Hypothalamus (tissue), 51 donors: ENCODE results near the gene CNIH2.
A peak's percentile ranks its signal among the peaks of the same experiment; 100 is the strongest.
"Not testable (repeated sequence)": the region's sequence is repeated elsewhere in the genome, so short reads cannot be mapped to it uniquely, and the experiment has no call there.

ENCODE experiments used
- DNase-seq, 51 donors: peaks; one replicate each; lab custom pipeline; 2025; lab: John Stamatoyannopoulos, UW

Gene CNIH2

DNA sequence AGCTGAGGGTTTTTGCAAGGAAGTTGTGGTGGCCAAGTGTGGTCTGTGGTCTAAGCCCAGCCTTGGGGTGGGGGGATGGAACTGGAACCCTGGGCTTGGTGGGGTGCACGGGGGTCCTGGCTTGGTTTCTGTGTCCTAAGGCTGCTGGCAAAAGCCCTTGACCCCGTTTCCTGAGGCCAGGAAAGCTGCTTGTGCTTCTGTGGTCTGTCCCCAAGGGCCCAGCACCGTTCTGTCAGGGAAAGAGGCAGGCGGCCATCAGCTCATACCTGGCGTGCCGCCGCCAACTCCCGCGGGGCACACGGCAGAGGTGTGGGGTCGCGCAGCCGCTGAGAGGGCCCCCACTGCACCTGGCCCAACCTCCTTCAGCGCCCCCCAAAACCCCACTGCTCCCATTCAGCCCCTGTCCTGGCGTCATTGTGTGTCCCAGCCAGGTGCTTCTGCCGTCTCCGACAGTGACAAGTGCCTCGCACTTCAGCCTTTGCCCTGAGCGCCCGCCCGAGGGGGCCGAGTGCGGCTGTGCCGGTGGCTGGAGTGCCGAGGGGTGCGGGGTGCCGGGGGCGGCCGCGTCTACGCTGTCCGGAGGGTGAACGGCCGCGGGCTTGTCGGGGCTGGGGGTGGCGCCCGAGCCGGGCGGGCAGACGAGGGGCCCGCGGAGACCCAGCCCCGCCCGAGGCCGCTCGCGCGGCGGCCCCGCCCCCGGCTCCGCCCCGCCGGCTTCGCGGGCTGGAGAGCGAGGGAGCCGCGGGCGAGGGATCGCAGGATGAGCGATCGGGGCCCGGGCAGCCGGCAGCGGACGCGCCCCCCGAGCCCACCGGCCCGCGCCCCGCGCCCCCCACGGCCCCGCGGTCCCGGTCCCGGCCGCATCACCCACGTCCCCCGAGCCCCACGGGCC lies at the start of gene CNIH2:
CNIH2 (plus strand) TSS at position 705 of the 892 bp plus-strand sequence. CDS start 282 bp downstream, outside the sequence.
- peak in 8 of 51 donors; percentile 27 to 59 (median 30) for DNase-seq

DNA sequence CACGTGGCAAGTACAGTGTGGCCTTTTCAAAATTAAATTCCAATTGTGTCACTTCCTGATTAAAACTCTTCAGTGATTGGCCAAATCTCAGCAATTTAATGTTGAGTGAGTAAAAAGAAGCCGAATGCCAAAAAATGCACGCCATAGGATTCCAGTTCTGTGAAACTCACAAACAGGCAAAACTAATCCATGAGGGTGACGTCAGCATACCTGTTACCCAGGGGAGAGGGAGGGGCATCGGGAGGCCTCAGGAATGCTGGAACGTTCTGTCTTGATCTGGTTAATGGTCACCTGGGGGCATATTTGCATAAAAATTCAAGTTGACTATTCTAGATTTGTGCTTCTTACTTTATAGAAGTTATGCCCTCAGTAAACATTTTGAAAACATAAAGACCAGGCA lies 49.5 kb upstream of the CNIH2 start:
- DNase-seq: no peak

GRCh38 chr11:66230156-66230555 lies 47.8 kb upstream of the CNIH2 start:
- no peak for DNase-seq

GRCh38 chr11:66230978-66231377 lies 47.0 kb upstream of the CNIH2 start:
- no peak for DNase-seq

DNA sequence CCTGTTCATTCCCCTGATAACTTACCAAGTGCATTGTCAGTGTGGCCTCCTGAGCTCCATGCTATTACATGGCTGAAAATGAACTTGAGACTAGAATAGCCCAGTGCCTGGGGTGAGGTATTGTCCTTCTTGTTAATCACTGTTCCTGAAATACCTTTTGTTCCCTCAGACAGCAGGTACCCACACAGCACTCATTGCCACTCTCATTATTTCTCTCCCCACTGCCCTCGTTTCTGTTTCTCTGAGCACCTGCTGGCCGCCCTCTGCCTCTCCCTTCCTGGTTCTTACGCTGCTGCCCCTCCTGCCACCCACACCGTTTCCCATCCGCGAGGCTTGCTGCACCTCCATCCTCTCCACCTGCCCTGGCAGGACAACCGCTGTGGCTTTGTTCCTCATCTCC lies 46.4 kb upstream of the CNIH2 start:
- DNase-seq: no peak

GRCh38 chr11:66232769-66233168 lies 45.2 kb upstream of the CNIH2 start:
- no peak for DNase-seq

DNA sequence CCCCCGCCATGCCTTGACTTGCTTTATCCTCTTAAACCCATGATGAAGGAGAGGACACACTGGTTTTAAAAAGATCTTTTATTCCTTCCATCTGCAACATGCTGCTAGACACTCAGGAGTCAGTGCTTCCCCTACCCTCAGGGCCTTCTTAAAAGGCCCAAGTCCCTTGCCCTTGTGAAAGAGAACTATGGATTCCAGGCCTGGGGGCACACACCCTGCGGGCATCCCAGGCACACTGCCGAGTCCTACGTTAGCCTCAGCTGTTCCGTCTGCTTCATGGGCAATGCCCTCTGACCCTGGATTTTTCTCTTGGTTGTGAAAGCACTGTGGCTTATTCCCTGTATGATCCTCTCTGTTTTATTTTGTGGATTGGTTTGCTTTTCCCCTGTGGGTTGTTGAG lies 44.7 kb upstream of the CNIH2 start:
- DNase-seq: no peak

- DNase-seq: no peak
Observed at GRCh38 chr11:66235141-66235540, 42.8 kb upstream of the CNIH2 start.

- no peak for DNase-seq
Observed at GRCh38 chr11:66237867-66238266, 40.1 kb upstream of the CNIH2 start.

GRCh38 chr11:66238786-66239413 lies 39.1 kb upstream of the CNIH2 start:
- no peak for DNase-seq

DNA sequence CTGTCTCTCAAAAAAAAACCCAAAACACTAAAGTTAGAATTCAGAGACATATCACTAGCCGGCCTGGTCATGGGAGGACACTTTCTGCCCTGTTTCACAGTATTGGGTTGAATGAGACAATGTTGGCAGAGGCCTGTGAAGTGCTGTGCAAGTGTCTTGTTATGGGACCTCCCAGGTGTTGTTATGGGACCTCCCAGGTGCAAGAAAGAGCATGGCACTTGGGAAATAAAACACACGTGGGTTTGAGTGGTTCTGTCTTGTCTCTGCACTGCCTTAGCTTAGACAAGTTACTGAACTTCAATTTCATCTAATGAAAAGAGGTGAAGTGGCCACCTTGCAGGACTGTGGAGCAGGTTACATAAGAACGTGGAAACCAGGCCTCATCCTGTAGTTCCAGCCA lies 38.5 kb upstream of the CNIH2 start:
- DNase-seq: no peak

DNA sequence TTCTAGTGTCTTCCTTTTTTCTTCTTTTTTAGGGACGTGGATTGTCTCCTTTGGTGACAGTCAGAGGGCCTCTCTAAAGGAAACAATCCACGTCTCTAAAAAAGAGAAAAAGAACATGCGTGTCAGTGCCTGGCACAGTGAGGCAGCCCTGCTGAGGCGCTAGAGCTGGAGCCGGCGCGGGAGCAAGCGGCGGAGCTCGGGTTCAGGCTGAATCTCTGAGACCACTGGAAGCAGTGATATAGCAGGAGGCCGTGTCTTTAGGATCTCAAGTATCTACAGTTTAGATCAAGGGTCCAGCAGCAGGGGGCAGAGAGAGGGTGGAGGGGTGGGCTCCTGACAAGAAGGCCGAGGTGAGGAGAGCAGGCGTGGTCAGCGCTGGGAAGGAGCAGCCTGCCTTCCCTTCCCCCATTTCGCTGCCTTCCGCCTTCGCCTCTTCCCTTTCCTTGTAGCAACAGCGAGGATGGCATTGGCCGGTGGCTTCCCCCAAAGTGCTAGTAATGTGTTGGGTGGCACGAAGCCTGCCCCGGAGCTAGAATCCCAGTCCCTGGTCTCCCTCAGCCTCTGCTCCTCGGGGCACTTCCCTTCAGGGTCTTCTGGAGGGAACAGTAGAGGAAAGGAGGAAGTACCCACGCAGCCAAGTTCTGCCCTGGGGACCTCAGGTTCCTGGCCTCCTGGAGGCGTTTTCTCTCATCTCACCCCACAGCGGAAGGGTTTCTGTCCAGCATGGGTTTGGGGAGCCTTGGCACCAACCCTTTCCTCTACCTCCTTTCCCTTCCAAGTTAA lies 37.8 kb upstream of the CNIH2 start:
- DNase-seq: no peak

DNA sequence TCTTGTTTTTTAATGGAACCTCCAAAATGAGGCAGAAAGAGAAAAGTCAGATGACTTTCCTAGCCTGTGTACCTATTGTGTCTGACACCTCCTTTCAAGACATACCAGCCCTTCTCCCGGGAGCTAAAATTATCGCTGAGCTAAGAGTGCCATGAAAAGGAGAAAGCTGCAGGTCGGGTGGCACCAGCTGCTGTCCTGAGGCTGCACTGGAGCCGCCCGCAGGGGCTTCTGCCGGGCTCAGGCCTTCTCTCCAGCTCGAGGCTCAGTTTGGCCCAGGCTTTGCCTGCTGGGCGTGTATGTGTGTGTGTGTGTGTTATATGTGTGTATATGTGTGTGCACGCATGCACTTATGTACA lies 37.2 kb upstream of the CNIH2 start:
- no peak for DNase-seq

GRCh38 chr11:66242095-66242765 lies 35.7 kb upstream of the CNIH2 start:
- no peak for DNase-seq

- peak in 1 of 51 donors; percentile 33 for DNase-seq
Observed at GRCh38 chr11:66243782-66244535, 34.0 kb upstream of the CNIH2 start.

DNA sequence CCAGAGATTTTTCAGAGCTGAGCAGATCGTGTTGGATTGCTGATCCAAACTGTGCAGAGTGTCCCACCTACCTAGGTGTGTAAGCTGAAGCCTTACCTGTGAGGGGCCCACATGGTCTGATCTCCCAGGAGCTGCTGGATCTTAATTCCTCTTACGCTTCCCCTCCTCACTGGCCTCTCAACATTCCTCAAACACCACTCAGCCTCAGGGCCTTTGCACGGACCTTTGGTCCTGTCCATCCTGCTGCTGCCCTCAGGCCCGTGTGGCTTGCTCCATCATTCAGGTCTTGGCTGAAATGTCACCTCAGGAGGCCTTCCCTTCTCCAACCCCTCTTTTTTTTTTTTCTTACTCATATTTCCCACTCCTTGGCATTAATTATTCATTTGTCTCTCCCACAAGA lies 30.7 kb upstream of the CNIH2 start:
- DNase-seq: no peak

DNA sequence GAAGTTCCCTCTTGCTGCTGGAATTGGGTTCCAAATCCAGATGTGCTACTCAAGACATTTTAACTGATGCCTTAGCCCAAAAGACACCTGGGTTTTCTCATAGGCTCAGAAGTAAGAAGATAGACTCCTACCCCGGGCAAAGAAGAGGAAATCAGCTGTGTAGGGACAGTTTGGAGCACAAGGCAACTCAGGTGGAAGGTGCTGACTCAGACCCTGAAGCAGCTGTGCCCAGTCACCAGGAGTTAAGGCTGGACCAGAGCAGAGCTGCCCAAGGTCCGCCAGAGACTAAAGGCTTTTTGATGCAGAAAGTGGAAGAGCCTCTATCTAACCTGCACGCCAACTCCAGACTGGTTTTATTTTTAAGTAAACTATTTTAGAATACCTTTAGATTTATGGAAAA lies 30.2 kb upstream of the CNIH2 start:
- DNase-seq: no peak

GRCh38 chr11:66248903-66249302 lies 29.1 kb upstream of the CNIH2 start:
- no peak for DNase-seq

DNA sequence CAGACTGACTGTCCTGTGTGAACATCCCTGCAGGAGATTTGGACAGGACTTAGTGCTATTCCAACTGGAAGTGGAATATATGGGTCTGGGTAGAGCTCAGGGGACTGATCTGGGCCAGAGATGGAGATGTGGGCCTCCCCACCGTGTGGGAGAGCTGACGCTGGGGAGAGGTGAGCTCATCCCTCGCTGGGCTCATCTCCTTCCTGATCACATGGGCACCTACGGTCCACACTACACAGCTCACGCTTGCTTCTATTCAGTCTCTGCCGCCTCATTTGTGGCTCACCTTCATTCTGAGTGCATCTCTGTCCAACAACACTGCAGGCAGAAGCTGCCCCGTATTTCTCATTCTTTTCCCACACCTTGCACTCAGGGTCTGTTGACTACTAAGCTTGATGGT lies 26.2 kb upstream of the CNIH2 start:
- DNase-seq: peak in 1 of 51 donors; percentile 23

DNA sequence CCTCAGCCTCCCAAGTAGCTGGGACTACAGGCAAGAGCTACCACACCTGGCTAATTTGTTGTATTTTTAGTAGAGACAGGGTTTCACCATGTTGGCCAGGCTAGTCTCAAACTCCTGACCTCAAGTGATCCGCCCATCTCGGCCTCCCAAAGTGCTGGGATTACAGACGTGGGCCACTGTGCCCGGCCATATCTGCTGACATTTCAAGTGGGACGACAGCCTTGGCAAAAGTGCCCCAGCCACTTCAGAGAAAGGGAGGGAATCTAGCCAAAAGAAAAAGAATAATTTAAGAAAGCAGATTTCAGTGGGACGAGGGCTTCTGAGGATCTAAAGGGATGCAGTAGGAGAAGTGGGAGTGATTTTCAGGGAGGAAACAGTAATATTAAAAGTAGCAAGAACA lies 24.9 kb upstream of the CNIH2 start:
- not testable (repeated sequence) for DNase-seq
